ENCODE results near the gene XKR7. TPM values are rescaled to one million over a fixed set of nuclear protein-coding genes. Genes with fewer than 3 reads are reported as not detected.

The XKR7 gene
- total RNA-seq, 1 experiment from 2014 or later = not detected

DNA sequence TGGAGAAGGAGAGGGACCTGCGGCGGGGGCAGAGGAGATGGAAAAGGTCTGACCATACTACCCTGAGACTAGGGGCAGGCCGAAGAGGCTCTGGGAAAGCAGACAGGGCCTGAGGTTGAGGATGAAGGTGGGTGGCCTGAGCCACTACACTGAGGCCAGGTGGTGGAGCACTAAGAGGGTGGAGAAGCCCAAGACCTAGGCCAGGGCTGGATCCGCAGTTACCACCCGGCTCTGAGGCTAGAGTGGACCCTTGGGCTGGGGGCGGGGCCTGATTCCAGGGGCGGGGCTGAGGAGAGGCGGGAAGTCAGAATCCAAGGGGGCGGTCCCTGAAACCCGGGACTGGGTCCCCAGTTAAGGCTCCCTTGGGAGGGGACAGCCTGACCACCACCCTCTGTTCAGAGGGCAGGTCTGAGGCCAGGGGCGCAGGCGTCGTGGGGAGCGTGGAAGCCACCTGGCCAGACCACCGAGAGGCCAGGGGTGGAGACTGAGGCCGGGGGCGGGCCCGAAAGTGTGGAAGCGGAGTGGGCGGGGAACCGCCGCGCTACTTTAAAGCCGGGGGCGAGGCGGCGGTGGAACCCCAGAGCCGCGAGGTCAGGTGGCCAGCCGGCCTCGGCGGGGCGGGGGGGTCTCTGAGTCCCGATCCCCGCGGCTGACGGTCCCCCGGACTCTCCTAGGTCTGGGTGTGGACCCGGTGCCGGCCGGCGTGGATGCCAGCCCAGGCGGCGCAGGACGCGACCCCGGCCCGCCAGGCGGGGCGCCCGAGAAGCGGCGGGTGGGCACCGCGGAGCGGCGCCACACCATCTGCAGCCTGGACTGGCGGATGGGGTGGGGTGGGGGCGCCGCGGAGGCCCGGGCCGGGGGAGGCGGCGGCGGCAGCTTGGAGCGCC is 50.6 kb downstream of the XKR7 start:
- peak overlapping the region; percentile 49 for H3K9ac ChIP-seq (ENCODE audit: low read length)
- H2AFZ ChIP-seq (ENCODE audit: low read length) = peak overlapping the region; percentile 53
- H3K4me1 ChIP-seq (ENCODE audit: low read length) = peaks cover 12% of the 10 kb centered on the region
- peak; percentile 62 for DNase-seq
- H3K27me3 ChIP-seq (ENCODE audit: low read length) = no peaks in the 10 kb centered on the region
- H3K4me2 ChIP-seq (ENCODE audit: low read depth, low read length, poor library complexity, severe bottlenecking) = peak overlapping the region; percentile 71
- no peaks in the 10 kb centered on the region for H3K36me3 ChIP-seq (ENCODE audit: insufficient read depth, low read length)
- H3K79me2 ChIP-seq (ENCODE audit: low read length) = no peaks in the 10 kb centered on the region
- no peaks in the 10 kb centered on the region for H3K9me2 ChIP-seq (replicated peaks; ENCODE audit: insufficient read depth, low read length)
- H3K27ac ChIP-seq (ENCODE audit: low read length) = no peak overlapping the region
- peak overlapping the region; percentile 63 for H3K4me3 ChIP-seq (ENCODE audit: low read length)
- H3K9me3 ChIP-seq (ENCODE audit: low read length) = no peaks in the 10 kb centered on the region
- H4K20me1 ChIP-seq (ENCODE audit: insufficient read depth, low read depth, low read length) = no peaks in the 10 kb centered on the region

DNA sequence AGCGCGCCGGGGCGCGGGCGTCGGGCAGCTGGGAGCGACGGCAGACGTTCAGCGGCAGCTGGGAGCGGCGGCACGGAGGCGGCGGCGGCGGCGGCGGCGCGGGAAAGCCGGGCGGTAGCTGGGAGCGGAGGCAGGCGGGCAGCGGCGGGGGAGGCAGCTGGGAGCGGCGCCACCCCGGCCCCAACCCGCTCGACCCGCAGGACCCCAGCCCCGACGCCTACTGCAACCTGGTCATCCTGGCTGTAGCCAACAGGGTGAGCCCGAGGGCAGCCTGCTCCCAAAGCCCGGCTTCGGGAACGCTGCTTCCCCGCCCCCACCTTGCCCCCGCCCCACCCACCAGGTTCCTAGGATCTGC is 51.2 kb downstream of the XKR7 start:
- Histone ChIP-seq H3K4me3 (ENCODE audit: low read length) (no peak overlapping the region), H3K9me3 (ENCODE audit: low read length) (no peaks in the 10 kb centered on the region), H2AFZ (ENCODE audit: low read length) (no peak overlapping the region), H3K27me3 (ENCODE audit: low read length) (no peaks in the 10 kb centered on the region), H3K36me3 (ENCODE audit: insufficient read depth, low read length) (no peaks in the 10 kb centered on the region), H3K4me2 (ENCODE audit: low read depth, low read length, poor library complexity, severe bottlenecking) (peak overlapping the region; percentile 3), H3K9me2 (replicated peaks; ENCODE audit: insufficient read depth, low read length) (no peaks in the 10 kb centered on the region), H3K79me2 (ENCODE audit: low read length) (no peaks in the 10 kb centered on the region), H3K9ac (ENCODE audit: low read length) (no peak overlapping the region), H3K27ac (ENCODE audit: low read length) (no peak overlapping the region), H4K20me1 (ENCODE audit: insufficient read depth, low read depth, low read length) (no peaks in the 10 kb centered on the region), H3K4me1 (ENCODE audit: low read length) (peaks cover 12% of the 10 kb centered on the region)
- DNase-seq = no peak

DNA sequence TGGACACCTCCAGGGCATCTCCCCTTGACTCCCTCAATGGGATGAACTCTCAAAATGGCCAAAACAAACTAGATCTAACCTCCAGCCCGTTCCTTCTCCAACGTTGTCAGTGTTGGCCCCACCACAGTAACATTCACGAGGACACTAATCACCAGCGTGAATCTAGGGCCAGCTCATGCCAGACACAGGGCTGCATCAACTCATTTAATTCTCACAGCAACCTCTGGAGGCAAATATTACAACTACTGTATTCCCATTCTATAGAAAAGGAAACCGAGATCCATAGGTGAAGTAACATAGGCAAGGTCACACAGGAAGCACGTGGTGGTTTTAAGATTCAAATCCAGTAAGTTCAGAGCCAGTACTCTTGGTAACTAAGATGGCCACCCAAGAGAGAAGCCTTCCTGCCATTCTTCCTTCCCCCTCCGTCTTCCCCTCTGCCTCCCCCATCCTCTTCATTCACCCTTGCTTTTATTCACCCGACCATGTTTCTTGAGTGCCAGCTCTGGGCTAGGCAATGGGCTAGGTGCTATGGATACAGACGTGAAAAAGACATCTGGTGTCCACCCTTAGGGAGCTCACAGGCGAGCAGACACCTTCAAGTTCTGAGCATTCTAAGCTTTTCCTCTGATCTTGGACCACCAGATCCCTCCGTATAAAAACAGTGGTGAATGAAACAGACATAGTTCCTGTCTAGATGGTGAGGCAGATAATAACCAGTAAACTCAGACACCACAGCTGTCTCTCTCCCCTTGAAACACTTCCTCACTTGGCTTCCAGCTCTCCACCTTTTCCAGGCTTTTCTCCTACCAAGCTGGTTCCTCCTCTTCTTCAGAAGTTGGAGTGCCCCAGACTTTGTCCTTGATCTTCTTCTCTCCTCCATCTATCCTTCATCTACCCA is 51.9 kb downstream of the XKR7 start:
- no peaks in the 10 kb centered on the region for H3K79me2 ChIP-seq (ENCODE audit: low read length)

DNA sequence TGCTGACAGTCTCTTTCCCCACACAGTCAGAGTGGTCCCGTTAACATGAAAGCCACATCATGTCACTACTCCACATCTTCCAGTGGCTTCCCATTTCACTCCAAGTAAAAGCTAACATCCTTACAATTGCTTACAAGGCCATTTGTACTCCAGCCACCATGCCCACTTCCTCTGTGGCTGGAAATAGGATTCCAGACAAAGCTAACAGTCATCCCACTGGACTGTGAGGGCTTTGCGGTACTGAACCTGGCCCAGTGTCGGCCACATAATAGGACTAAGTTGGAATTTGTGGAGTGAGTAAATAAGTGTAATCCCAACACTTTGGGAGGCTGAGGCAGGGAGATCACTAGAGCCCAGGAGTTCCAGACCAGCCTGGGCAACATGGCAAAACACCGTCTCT is 53.1 kb downstream of the XKR7 start:
- no peaks in the 10 kb centered on the region for H3K9me2 ChIP-seq (replicated peaks; ENCODE audit: insufficient read depth, low read length)
- no peaks in the 10 kb centered on the region for H3K27me3 ChIP-seq (ENCODE audit: low read length)
- no peaks in the 10 kb centered on the region for H3K9me3 ChIP-seq (ENCODE audit: low read length)
- H3K36me3 ChIP-seq (ENCODE audit: insufficient read depth, low read length) = no peaks in the 10 kb centered on the region
- peaks cover 12% of the 10 kb centered on the region for H3K4me1 ChIP-seq (ENCODE audit: low read length)
- H3K9ac ChIP-seq (ENCODE audit: low read length) = no peak overlapping the region
- no peak overlapping the region for H3K27ac ChIP-seq (ENCODE audit: low read length)
- DNase-seq = no peak
- no peak overlapping the region for H3K4me3 ChIP-seq (ENCODE audit: low read length)
- H3K4me2 ChIP-seq (ENCODE audit: low read depth, low read length, poor library complexity, severe bottlenecking) = no peak overlapping the region
- no peaks in the 10 kb centered on the region for H3K79me2 ChIP-seq (ENCODE audit: low read length)
- no peak overlapping the region for H2AFZ ChIP-seq (ENCODE audit: low read length)
- no peaks in the 10 kb centered on the region for H4K20me1 ChIP-seq (ENCODE audit: insufficient read depth, low read depth, low read length)

More for the DNA sequence above, 51.9 kb downstream of the XKR7 start:
- Histone ChIP-seq H3K4me2 (ENCODE audit: low read depth, low read length, poor library complexity, severe bottlenecking) (peak overlapping the region; percentile 3), H3K4me1 (ENCODE audit: low read length) (peaks cover 12% of the 10 kb centered on the region), H4K20me1 (ENCODE audit: insufficient read depth, low read depth, low read length) (no peaks in the 10 kb centered on the region), H3K9ac (ENCODE audit: low read length) (no peak overlapping the region), H3K9me2 (replicated peaks; ENCODE audit: insufficient read depth, low read length) (no peaks in the 10 kb centered on the region), H3K27ac (ENCODE audit: low read length) (no peak overlapping the region), H3K27me3 (ENCODE audit: low read length) (no peaks in the 10 kb centered on the region), H3K36me3 (ENCODE audit: insufficient read depth, low read length) (no peaks in the 10 kb centered on the region), H3K4me3 (ENCODE audit: low read length) (no peak overlapping the region), H2AFZ (ENCODE audit: low read length) (peak overlapping the region; percentile 53; the same call in 1 of the 2 replicates), H3K9me3 (ENCODE audit: low read length) (no peaks in the 10 kb centered on the region)
- no peak for DNase-seq

DNA sequence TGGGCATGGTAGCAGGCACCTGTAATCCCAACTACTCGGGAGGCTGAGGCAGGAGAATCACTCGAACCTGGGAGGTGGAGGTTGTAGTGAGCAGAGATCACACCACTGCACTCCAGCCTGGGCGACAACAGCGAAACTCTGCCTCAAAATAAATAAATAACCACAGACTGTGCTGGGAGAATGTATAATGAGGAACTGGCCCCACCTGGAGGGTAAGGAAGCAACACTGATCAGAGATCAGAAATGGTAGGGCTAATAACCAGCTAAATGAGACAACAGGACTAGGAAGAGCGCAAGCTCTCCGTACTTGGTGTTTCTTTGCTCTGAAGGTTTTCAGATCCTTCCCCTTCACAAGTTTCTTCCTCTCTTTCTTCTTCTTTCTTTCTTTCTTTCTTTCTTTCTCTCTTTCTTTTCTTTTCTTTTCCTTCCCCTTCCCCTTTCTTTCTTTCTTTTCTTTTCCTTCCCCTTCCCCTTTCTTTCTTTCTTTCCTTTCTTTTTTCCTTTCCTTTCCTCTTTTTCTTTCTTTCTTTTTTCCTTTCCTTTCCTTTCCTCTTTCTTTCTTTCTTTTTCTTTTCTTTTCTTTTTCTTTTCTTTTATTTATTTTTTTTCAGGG is 56.8 kb downstream of the XKR7 start:
- H3K9ac ChIP-seq (ENCODE audit: low read length) = no peak overlapping the region
- H3K27me3 ChIP-seq (ENCODE audit: low read length) = no peaks in the 10 kb centered on the region
- H3K9me3 ChIP-seq (ENCODE audit: low read length) = no peaks in the 10 kb centered on the region
- no peak for DNase-seq
- no peaks in the 10 kb centered on the region for H3K9me2 ChIP-seq (replicated peaks; ENCODE audit: insufficient read depth, low read length)
- no peak overlapping the region for H3K27ac ChIP-seq (ENCODE audit: low read length)
- H2AFZ ChIP-seq (ENCODE audit: low read length) = no peak overlapping the region
- H3K4me1 ChIP-seq (ENCODE audit: low read length) = no peaks in the 10 kb centered on the region
- no peak overlapping the region for H3K4me3 ChIP-seq (ENCODE audit: low read length)
- no peak overlapping the region for H3K4me2 ChIP-seq (ENCODE audit: low read depth, low read length, poor library complexity, severe bottlenecking)
- H3K36me3 ChIP-seq (ENCODE audit: insufficient read depth, low read length) = no peaks in the 10 kb centered on the region
- no peaks in the 10 kb centered on the region for H4K20me1 ChIP-seq (ENCODE audit: insufficient read depth, low read depth, low read length)
- no peaks in the 10 kb centered on the region for H3K79me2 ChIP-seq (ENCODE audit: low read length)

GRCh38 chr20:32027643-32028042 is 59.7 kb downstream of the XKR7 start:
- Histone ChIP-seq H3K9me3 (ENCODE audit: low read length) (no peaks in the 10 kb centered on the region), H3K9me2 (replicated peaks; ENCODE audit: insufficient read depth, low read length) (no peaks in the 10 kb centered on the region), H3K4me1 (ENCODE audit: low read length) (peaks cover 16% of the 10 kb centered on the region), H3K36me3 (ENCODE audit: insufficient read depth, low read length) (no peaks in the 10 kb centered on the region), H3K4me2 (ENCODE audit: low read depth, low read length, poor library complexity, severe bottlenecking) (no peak overlapping the region), H3K9ac (ENCODE audit: low read length) (no peak overlapping the region), H2AFZ (ENCODE audit: low read length) (no peak overlapping the region), H3K79me2 (ENCODE audit: low read length) (no peaks in the 10 kb centered on the region), H3K27ac (ENCODE audit: low read length) (no peak overlapping the region), H3K27me3 (ENCODE audit: low read length) (no peaks in the 10 kb centered on the region), H4K20me1 (ENCODE audit: insufficient read depth, low read depth, low read length) (no peaks in the 10 kb centered on the region), H3K4me3 (ENCODE audit: low read length) (no peak overlapping the region)
- DNase-seq = no peak

- Histone ChIP-seq H3K9me2 (replicated peaks; ENCODE audit: insufficient read depth, low read length) (no peaks in the 10 kb centered on the region), H3K27me3 (ENCODE audit: low read length) (no peaks in the 10 kb centered on the region), H3K36me3 (ENCODE audit: insufficient read depth, low read length) (no peaks in the 10 kb centered on the region), H3K9me3 (ENCODE audit: low read length) (no peaks in the 10 kb centered on the region), H2AFZ (ENCODE audit: low read length) (no peak overlapping the region), H3K9ac (ENCODE audit: low read length) (no peak overlapping the region), H3K4me1 (ENCODE audit: low read length) (peaks cover 27% of the 10 kb centered on the region), H3K4me2 (ENCODE audit: low read depth, low read length, poor library complexity, severe bottlenecking) (no peak overlapping the region), H4K20me1 (ENCODE audit: insufficient read depth, low read depth, low read length) (no peaks in the 10 kb centered on the region), H3K27ac (ENCODE audit: low read length) (no peak overlapping the region), H3K79me2 (ENCODE audit: low read length) (no peaks in the 10 kb centered on the region), H3K4me3 (ENCODE audit: low read length) (no peak overlapping the region)
- no peak for DNase-seq
Observed at GRCh38 chr20:32028647-32029372, 60.9 kb downstream of the XKR7 start.

All from Karpas-422 (cell line).